NCI-H526 (cell line): ENCODE measurements around the gene MEF2D.

Experiments used
- DNase-seq, 2 experiments: peaks; one replicate each; lab custom pipeline; 2025; lab: John Stamatoyannopoulos, UW

MEF2D gene

DNA sequence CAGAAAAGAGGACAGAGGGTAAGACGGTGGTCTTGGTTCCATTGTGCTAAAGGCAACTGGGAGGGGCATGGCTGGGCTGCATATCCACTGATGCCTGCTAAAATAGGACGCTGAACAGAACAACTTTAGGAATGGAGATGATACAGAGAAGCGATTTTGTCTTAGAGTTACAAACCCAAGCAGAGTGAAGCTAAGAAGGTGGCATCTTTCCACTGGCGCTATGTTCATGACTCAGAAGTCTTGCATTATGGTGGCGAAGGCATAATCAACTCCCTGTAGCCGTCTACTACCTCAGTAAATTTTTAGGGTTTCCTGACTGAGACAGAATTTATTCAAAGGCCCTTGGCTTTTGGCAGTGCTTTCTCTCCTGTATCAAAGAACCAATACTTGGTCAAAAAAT is 57.3 kb downstream of the MEF2D start:
- no peak for DNase-seq

DNA sequence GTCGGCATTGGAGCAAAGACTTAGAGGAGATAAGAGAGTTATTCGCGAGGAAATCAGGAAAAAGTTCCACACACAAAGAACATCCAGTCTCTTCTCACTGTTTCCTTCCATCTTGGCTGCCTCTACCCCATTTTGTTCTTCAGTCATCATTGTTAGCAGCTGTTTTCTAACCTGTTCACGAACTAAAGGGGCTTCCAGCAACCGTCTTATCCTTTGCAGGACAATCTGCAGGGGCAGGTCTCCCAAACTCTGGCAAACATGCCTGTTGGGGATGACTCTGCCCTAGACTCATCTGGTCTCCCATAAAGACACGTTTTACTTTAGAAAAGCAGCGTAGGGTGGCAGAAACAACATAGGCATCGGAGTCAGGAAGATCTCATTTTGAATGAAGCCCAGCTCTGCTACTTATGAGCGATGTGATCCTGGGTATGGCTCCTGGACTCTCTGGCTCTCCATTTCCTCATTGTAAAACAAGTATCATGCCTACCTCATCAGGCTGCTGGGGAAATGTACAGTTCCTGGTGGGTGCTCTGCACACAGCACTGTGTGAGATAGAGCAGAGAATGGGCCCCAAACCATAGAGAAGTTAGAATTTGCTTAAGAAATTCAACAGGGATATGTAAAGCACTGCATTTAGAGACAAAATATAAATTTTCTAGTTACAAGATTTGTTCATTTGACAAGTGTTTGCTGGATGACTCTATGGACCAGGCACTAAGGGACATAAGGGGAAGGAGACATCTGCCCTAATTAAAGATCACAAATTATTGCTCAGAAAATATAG is 59.7 kb downstream of the MEF2D start:
- DNase-seq = peak; percentile 25 to 53

DNA sequence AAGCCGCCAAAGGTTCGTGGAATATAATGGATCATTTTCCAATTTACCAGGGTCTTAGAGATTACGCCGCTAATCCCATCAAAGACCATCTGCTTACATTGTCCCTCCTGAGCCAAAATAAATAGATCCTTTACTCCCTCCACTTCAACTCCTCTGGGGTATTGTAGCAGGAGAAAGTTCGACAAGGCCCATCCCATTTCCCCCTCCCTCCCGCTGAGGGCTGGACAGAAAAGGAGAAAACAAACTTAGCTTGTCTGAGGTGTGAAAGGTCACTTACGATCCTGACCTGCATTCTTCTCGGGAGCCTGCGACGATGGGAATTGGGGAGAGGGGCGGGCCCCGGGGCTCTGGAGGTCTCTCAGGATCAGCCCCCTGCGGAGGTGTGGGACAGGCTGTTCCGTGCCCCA is 60.8 kb downstream of the MEF2D start:
- no peak for DNase-seq

DNA sequence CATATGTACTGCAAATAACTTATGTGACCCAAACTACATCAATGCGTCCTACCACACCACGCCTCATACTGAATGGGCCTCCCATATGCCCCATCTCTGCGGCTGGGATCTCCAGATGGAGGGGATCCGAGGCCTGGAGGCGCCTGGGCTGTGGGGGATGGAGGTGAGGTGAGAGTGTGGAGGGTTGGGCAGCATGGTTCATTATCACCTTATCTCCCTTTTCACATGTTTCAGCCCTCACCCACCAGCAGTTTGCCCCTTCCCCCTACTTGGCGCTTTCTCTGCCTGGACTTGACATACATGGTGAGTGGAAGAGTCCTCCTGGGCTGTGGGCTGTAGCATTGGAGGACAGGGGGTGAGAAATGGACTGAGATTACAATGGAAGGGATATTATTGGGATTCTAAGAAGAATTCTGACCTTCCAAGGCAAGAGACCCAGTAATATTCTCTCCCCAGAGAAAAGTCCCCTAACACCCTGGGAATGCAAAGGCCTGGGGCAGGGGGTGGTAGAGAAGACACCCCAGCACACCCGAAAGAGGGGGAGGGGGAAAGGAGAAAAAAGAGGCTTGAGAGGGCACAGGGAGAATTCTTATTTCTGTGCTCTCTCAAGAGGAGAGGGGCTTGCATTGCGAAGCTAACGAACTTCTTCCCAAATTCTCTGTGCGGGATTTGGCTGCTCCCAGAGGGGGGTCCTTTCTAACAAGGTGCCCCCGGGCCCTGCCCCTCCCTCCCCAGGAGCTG is 61.4 kb downstream of the MEF2D start:
- DNase-seq = peak in 1 of 2 experiments; percentile 33

GRCh38 chr1:156438278-156438987 is 62.1 kb downstream of the MEF2D start:
- no peak for DNase-seq

GRCh38 chr1:156437037-156437867 is 63.3 kb downstream of the MEF2D start:
- DNase-seq = peak; percentile 71 to 91

DNA sequence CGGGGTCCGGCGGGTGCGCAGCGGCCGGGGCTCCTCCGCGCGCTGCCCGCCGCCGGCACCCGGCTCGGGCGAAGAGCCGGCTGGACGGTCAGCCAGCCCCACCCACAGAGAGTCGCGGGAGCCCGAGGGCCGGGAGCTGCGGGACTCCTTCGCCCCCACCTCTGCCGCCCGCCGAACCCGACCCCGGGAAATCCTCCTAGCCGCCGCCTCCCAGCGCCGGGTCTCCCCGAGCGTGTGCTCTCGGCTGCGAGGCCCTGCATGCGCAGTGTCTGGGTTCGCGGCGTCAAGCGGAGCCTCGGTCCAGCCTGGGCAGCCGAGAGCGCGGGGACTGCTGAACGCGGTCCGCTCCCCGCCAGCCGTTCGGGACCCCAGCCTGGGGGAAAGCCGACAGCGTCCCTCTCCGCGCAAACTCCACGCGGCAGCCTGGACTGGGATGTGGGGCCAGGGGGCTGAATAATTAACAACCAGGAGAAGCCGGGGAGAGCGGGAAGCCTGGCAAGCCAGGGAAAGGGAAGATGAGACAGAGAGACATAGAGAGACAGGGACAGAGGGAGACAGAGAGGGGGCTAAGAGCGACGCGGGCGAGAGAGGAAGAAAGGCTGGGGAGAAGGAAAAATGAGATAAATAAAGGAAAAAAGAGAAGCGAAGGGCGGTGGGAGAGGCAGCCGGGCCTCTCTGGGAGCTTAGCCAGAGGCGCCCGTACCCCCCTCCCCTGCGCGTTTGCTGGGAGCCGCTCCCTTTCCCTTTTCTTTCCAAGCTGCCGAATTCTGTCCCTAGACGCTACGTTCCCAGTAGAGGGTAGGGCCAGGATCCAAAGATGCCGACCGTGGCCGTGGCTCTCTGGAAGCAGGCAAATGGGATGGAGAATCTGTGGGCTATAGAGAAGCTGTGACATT is 64.2 kb downstream of the MEF2D start:
- DNase-seq = peak; percentile 84 to 92

DNA sequence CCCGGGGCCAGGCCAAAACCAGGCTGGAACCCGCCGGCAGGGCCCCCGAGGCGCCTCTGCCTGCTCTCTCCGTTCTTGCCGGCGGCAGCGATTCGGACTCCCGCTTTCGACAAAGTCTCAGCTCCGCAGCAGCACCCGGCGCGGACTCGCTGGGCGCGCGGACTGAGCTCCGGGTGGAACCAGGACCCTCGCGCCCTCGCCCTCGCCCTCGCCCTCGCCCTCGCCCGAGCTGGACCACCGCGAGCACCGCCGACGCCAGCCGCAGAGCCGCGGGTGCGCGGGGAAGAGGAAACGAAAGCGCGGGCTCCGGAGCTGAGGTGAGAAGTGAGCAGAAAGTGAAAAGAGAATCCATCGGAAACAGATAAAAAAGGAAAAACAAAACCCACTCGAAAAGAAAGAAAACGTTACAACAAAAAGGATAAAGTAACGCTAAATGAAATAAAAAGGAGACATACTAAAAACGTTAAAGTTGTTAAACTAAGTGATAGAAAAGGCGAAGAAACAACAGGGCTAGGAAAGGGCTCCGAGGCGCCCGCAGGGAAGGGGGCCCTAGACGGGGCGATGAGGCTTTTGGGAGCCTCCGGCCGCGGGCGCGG is 64.9 kb downstream of the MEF2D start:
- DNase-seq = peak; percentile 64 to 79

- DNase-seq = peak; percentile 63 to 79
Observed at GRCh38 chr1:156434989-156435544, 65.5 kb downstream of the MEF2D start.

- peak in 1 of 2 experiments; percentile 43 for DNase-seq
Observed at GRCh38 chr1:156433602-156434001, 67.0 kb downstream of the MEF2D start.

DNA sequence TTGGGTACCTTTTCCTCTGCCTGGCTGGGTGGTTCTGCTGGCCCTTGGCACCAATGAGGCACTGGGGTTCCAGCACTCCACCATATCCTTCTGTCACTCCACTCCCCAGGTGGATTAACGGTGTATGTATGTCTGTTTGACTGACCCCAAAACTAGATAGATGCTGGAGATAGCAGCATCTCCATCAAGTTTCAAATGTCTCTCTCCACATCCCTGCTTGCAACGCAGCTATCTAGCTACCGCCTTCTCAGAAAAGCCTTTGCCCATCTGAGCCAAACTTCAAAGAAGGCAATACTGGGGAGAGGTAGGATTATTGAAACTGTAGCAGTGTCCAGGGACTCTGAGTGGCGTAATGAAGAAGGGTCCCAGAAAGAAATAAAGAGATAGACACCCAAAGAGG is 67.5 kb downstream of the MEF2D start:
- no peak for DNase-seq

- peak in 1 of 2 experiments; percentile 72 for DNase-seq
Observed at GRCh38 chr1:156432669-156433018, 67.9 kb downstream of the MEF2D start.

DNA sequence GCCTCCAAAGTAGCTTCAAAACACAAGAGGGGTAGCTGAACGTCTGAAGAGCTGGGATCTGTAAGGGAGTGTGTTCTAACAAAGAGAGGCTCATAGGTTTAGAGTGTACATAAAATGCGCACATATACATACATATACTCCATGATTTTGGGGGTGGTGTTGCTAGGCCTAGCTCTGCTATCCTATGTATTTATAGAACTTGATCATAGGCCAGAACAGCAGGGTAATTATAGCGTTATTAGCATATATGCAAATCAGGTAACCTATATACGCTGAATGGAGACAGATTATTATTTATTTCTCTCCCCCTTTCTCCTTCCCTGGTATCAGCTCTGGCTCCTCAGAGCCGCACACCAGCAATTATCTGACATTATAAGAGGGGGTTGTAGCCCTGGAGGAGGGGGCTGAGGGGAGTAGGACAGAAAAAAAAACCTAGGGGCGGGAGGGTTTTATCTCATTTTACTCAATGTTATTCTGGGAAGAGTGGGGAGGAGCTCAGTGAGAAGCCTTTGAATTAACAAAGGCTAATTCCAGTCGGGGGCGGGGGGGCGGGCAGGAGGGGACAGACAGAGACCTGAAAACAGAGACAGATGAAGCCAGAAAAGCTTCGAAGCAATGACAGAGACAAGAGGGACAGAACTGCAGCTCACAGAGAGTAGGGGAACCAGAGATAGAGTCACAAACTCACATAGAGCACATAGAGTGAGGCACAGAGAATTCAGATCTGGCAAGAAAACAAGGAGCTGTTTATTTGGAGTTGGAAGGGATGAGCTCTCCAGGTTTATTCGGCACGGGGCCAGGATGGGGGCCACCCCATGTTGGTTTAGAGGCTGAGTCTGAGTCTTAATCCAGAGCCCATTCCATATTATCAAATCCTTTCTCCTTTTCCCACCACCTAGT is 68.6 kb downstream of the MEF2D start:
- DNase-seq = peak; percentile 85 to 92

DNA sequence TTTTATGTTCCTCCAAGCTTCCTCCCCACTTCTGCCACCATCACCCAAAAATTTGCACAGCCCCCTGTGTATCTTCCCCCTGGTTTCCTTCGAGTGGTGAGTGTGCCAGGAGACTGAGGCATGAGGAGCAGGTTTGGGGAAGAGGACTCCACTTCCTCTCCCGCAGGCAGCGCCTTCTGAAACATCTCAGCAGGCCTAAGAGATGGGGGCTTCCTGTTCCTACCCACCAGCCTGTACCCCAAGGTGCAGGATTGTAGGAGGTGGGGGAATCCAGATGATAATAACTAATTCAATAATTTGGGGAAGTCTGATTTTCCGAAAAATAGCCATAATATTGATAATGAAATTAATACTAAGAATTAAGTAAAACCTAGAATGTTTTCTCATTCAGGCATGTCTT is 69.2 kb downstream of the MEF2D start:
- DNase-seq = no peak

DNA sequence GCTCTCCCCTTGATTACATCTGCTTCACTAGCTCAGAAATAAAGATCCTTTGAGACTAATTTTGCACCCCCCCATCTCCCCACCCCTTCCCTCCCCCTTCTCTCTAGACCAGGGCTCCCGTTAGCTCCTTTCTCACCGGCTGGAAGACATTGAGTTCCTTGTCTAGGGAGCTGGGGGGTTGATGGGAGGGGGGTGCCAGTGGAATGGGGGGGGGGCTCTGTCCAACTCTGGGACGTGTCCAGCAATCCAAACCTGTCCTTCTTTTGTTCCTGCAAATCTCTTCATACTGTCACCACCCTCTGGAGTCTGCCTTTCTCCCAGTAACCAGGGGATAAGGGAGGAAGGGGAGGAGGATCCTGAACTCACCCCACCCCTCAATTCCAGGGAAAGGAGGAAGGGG is 69.7 kb downstream of the MEF2D start:
- peak in 1 of 2 experiments; percentile 60 for DNase-seq

- DNase-seq = peak; percentile 27 to 82
Observed at GRCh38 chr1:156430303-156430702, 70.3 kb downstream of the MEF2D start.

GRCh38 chr1:156429313-156430060 is 71.1 kb downstream of the MEF2D start:
- peak in 1 of 2 experiments; percentile 32 for DNase-seq

- DNase-seq = no peak
Observed at GRCh38 chr1:156428746-156429288, 71.8 kb downstream of the MEF2D start.
